NCI-H2196 treated with DMSO at 0.1 percent for 48 hours (cell line): ENCODE measurements around the gene CKMT2.

ENCODE experiments used
- DNase-seq: peaks from one replicate; lab custom pipeline; 2025; ENCODE audit not compliant: unreplicated experiment; lab: John Stamatoyannopoulos, UW

CKMT2 gene

DNA sequence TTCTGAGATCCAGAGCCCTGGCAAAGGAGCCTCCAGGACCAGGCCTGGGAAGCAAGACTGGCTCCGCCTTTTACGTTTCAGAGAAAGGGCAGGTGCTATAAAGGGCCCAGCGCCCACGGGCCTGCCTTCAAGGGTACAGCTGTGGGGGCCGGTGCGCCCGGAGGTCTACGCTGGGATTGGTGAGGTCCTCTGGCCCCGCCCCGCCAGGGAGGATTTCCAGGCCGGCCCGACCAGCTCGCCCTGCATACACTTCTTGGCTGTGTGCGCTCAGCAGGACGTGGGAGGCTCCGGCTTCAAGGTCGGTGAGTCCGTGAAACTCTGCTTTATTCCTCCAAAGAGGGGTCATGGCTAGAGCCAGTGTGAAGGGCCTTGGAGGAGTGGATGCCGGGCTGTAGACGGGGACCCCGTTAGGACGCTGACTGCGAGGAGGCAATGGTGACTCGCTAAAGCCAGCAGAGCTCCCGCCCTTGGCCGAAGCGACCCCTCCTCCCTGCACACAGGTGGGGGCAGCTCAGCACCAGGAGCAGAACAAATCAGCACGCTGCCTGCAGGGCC is at the start of gene CKMT2:
Gene CKMT2, plus strand, starts transcription at position 243 of the 555 bp plus-strand sequence. CDS start 17,811 bp downstream, outside the sequence.
- no peak for DNase-seq

DNA sequence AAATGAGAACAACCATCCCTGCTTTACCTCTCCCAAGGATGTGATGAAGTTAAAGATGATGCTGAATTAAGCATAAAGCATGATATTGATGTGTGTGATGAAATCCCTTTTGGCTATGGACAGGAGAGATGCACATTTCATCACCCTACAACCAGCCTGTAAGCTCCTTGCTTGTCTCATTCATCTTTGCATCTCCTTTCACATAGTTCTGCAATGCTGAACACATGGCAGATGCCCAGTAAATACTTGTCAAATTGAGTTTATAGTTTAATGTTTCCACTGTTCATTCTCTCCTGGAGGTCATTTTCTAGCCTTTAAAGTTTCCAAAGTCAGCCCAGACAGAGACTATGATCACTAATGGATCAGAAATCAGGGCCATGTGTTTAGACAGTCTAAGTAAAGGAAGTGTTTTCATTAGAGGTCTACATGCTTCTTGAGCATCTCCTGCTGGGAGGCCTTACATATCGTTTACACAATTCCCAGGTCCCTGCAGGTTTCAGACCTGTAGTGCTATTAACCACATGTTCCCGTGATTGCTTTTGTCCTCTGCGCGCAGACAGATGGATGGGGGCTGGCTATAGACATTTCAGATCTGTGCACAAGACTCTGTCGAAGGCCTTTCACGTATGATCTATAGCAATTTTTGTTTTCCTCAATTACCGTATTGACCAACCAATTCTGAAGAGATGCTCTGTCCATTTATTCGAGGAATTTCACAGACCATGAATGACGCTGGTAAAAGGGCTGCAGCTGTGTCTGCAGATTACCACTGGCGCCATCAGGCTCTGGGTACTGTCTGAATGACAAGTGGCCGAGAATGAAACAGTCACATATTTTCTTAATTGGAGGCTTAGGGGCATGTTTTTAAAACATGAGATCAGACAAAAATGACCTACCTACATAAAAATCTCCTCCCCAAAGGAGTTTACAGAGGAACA is 49.0 kb upstream of the CKMT2 start:
- no peak for DNase-seq

GRCh38 chr5:81184749-81185110 is 48.4 kb upstream of the CKMT2 start:
- DNase-seq = no peak

DNA sequence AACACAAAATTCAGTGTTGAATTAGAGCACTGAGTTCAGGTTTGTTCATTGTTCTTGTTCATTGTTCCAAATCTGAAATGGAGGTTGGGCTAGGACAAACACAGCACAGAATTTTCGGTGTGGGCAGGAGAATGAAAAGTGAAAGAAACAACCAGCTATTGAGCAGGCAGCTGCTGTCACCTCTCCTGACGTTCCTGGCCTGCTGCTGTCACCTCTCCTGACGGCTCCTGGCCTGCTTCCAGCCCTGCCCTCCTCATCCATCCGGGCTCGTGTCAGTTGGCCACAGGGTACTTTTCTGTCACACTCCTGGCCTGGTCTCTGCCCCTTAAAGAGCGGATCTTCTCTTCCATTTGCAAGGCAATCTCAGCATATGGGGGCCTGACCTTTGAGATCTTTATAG is 45.2 kb upstream of the CKMT2 start:
- DNase-seq = no peak

DNA sequence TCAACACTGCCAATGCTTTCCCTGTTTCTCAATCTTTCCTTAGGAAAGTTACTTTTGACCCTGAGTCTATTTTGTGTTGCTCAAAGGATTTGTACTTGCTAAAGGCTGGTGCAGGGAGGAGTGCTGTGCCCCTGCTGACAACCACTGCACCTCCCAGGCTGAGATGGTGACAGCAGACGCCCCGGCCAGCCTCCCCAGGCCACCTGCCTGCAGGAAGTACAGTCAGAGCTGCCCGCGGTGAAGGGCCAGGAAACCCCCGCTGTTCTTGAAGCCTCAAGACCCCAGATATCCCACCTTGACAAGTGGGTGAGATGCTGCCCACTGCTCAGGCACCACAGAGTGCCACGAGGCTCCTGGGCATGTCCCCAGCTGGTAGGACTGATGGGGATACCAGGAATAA is 44.2 kb upstream of the CKMT2 start:
- DNase-seq = no peak

GRCh38 chr5:81189875-81190498 is 43.1 kb upstream of the CKMT2 start:
- no peak for DNase-seq

- no peak for DNase-seq
These were observed 41.3 kb upstream of the CKMT2 start for GRCh38 chr5:81191726-81192372.

- no peak for DNase-seq
These were observed 40.8 kb upstream of the CKMT2 start for GRCh38 chr5:81192373-81192750.

GRCh38 chr5:81194633-81195334 is 38.3 kb upstream of the CKMT2 start:
- DNase-seq = peak; percentile 39

- DNase-seq = no peak
These were observed 37.7 kb upstream of the CKMT2 start for GRCh38 chr5:81195335-81195929.

GRCh38 chr5:81202655-81203054 is 30.5 kb upstream of the CKMT2 start:
- no peak for DNase-seq

DNA sequence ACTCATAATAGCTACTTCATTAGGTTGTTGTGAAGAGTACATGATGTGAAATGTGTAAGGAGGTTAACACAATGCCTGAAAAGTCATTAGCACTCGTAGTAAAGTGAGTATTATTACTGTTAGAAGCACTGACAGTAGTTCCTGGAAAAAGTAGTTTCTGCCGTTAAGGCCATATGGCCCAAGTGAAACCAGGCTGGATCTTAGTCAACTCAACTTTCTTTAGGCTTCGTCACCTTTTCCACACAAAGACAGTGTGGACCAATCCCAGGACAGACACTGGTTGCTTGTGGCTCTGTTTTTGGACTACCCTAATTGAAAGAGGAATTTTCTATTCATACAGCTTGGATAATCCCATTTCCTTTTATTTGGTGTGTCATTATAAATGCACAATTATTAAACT is 29.4 kb upstream of the CKMT2 start:
- no peak for DNase-seq

GRCh38 chr5:81204205-81204604 is 28.9 kb upstream of the CKMT2 start:
- DNase-seq = no peak

DNA sequence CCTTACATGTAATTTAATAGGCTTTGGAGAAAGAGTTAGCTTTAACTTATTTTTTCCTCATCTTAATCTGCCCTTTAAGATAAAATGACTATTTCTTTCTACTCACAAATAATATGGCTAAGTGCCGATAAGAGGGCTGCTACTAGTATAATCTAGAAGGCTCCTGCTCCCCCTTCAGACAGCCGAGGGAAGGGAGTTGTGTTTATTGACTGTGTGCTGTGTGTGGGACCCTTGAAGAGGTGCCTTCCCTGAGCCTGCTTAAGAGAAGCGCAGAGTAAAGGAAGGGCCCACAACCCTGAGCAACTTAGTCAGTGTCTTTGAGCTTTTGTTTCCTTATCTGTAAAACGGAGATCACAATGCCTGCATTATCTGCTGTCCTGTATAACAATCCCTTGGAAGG is 28.1 kb upstream of the CKMT2 start:
- DNase-seq = no peak

GRCh38 chr5:81207009-81207408 is 26.1 kb upstream of the CKMT2 start:
- DNase-seq = no peak

- DNase-seq = no peak
These were observed 24.2 kb upstream of the CKMT2 start for GRCh38 chr5:81208904-81209303.

DNA sequence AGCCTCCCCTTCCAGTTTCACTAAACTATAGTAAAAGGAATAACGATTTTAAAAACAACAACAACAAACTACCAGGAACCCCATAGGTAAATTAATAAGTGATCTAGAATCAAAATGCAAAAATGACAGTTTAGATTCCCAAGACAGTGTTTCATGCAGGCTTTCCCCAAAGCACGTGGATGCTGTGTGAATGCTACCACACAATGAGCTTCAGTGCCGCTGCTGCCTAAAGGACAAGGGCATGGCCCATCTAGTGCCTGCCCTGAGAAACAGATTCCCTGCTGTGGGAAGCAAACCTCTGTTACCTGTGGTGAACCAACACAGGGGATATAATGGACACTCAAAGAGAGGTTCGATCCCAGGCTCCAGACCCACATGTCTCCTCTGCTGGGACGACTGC is 23.7 kb upstream of the CKMT2 start:
- no peak for DNase-seq

DNA sequence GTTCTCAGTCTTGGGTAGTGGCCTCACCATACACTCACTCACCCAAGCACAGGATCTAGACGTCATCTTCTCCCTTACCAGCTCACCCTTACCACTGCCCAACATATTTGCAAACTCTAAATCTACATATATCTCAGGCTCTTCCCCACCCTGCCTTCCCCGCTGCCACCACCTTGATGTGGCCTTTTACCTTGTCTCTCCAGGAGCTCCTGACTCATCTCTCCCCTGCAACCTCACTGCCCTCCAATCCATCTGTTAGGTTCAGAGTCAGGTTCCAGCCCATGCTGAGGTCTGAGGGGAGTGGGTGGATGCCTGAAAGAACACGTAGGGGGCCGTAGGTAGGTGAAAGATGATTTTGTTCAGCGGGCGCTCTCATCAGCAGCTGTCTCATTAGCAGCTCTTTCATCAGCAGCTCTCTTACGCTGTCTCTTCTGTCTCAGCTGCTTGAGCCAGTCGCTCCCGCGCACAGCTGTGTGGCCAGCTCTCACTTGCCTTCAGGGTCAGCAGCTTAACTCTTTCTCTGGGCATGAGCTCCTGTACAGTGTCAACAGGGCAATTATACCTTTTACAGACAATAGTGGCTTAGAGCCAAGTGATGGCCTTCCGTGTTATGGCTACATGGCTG is 23.1 kb upstream of the CKMT2 start:
- DNase-seq = no peak

DNA sequence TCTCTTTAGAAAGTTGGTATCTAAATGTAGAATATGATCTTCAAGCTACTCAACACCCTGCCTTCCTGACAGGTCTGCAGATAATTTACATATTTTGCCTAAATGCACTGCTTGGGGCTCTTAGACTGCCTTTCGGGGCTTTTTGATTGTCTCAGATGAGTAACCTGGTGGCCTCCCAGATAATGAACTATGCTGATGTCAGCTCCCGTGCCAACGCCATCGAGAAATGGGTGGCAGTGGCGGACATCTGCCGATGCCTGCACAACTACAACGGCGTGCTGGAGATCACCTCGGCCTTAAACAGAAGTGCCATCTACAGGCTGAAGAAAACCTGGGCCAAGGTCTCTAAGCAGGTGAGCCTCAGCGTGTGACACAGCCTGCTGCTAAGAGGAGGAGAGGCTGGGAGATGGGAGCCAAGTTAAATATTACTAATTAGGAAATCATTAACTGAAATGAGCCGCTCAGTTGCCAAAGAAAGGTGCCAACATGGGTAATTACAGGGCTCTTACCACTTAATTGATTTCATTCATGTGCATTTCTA is 20.8 kb upstream of the CKMT2 start:
- no peak for DNase-seq

GRCh38 chr5:81213070-81213469 is 20.1 kb upstream of the CKMT2 start:
- DNase-seq = no peak
